ENCODE data around the gene ALDH1L1. TPM values are rescaled to one million over a fixed set of nuclear protein-coding genes. Genes with fewer than 3 reads are reported as not detected.

Gene ALDH1L1
- total RNA-seq, 1 donor from 2014 or later = 1.0 TPM

- no peak for TF ChIP-seq CTCF (IDR thresholded peaks at IDR 0.05; ENCODE audit: unreplicated experiment)
- Mint-ChIP-seq H3K4me1 (no peaks in the 10 kb centered on the region), H3K27ac (no peak overlapping the region), H3K36me3 (peaks cover 4% of the 10 kb centered on the region), H3K4me3 (no peak overlapping the region), H3K27me3 (ENCODE audit: low read depth) (peaks cover 5% of the 10 kb centered on the region), H3K9me3 (peaks cover 40% of the 10 kb centered on the region)
- DNase-seq (ENCODE audit: low spot score in 2 of 2, unreplicated experiment in 2 of 2) = no peak
Observed at GRCh38 chr3:126194713-126195305, 14.4 kb upstream of the ALDH1L1 start.

- peaks cover 21% of the 10 kb centered on the region for H3K27me3 Mint-ChIP-seq (ENCODE audit: low read depth)
- DNase-seq (ENCODE audit: low spot score in 2 of 2, unreplicated experiment in 2 of 2) = no peak
- peaks cover 32% of the 10 kb centered on the region for H3K9me3 Mint-ChIP-seq
- no peak overlapping the region for H3K4me3 Mint-ChIP-seq
- no peak overlapping the region for H3K27ac Mint-ChIP-seq
- H3K36me3 Mint-ChIP-seq = peaks cover 4% of the 10 kb centered on the region
- TF ChIP-seq CTCF (IDR thresholded peaks at IDR 0.05; ENCODE audit: unreplicated experiment) = no peak
- no peaks in the 10 kb centered on the region for H3K4me1 Mint-ChIP-seq
Observed at GRCh38 chr3:126191246-126191645, 10.9 kb upstream of the ALDH1L1 start.

- H3K4me1 Mint-ChIP-seq = no peaks in the 10 kb centered on the region
- H3K36me3 Mint-ChIP-seq = no peaks in the 10 kb centered on the region
- no peak overlapping the region for H3K4me3 Mint-ChIP-seq
- no peak for DNase-seq (ENCODE audit: low spot score in 2 of 2, unreplicated experiment in 2 of 2)
- TF ChIP-seq CTCF (IDR thresholded peaks at IDR 0.05; ENCODE audit: unreplicated experiment) = no peak
- peaks cover 30% of the 10 kb centered on the region for H3K27me3 Mint-ChIP-seq (ENCODE audit: low read depth)
- H3K9me3 Mint-ChIP-seq = peaks cover 14% of the 10 kb centered on the region
- no peak overlapping the region for H3K27ac Mint-ChIP-seq
Observed at GRCh38 chr3:126187920-126188319, 7.5 kb upstream of the ALDH1L1 start.

- Mint-ChIP-seq H3K4me1 (no peaks in the 10 kb centered on the region), H3K36me3 (no peaks in the 10 kb centered on the region), H3K9me3 (peaks cover 6% of the 10 kb centered on the region), H3K4me3 (no peak overlapping the region), H3K27ac (no peak overlapping the region), H3K27me3 (ENCODE audit: low read depth) (peaks cover 40% of the 10 kb centered on the region)
- TF ChIP-seq CTCF (IDR thresholded peaks at IDR 0.05; ENCODE audit: unreplicated experiment) = no peak
- DNase-seq (ENCODE audit: low spot score in 2 of 2, unreplicated experiment in 2 of 2) = no peak
Observed at GRCh38 chr3:126186749-126187148, 6.4 kb upstream of the ALDH1L1 start.

- H3K4me3 Mint-ChIP-seq = no peak overlapping the region
- peaks cover 45% of the 10 kb centered on the region for H3K27me3 Mint-ChIP-seq (ENCODE audit: low read depth)
- DNase-seq (ENCODE audit: low spot score in 2 of 2, unreplicated experiment in 2 of 2) = no peak
- H3K36me3 Mint-ChIP-seq = no peaks in the 10 kb centered on the region
- TF ChIP-seq CTCF (IDR thresholded peaks at IDR 0.05; ENCODE audit: unreplicated experiment) = no peak
- H3K4me1 Mint-ChIP-seq = peaks cover 1% of the 10 kb centered on the region
- H3K9me3 Mint-ChIP-seq = peaks cover 3% of the 10 kb centered on the region
- H3K27ac Mint-ChIP-seq = no peak overlapping the region
Observed at GRCh38 chr3:126186271-126186670, 5.9 kb upstream of the ALDH1L1 start.
